Heart left ventricle (tissue), 13 donors: ENCODE results near the gene ASRGL1.

Source experiments
- CTCF ChIP-seq, 12 donors: fragments of 200-600 bp; sonication (generic) in 4 of 12; IDR thresholded peaks; one replicate each; pipeline versions ENCODE4 v1.5.0 to v1.8.0; 2018 to 2022; ENCODE audit warnings: antibody characterized with exemption in 12 of 12, mild to moderate bottlenecking in 5 of 12
- POLR2A ChIP-seq, 2 donors: fragments of 450-650 bp; IDR thresholded peaks; one replicate each; pipeline ENCODE4 v1.6.1; 2017; ENCODE audit warnings: antibody characterized with exemption in 2 of 2, mild to moderate bottlenecking in 2 of 2, moderate library complexity in 2 of 2
- donor health status: ischemic (EF 13 %, LVEDD 7.1; RV severe dilation, severe dysfunction).
- donor health status: DM: no; HTN: yes; CAD: no.
- donor health status: DM: no; HTN: no; CAD: no.
- donor health status: ischemic (EF 25% LVEDD 6.9; RV normal size, moderate dysfunction).
- donor health status: ischemic (EF 25% LVEDD 5.7; RV mildly dilated, moderate dysfunction).
- donor health status: ischemic (EF 35%, LVEDD 5.7; RV mildly dilated, moderate dysfunction).
- donor health status: nonischemic (EF 11% LVEDD 7.7; RV severe dilation, severe dysfunction).
- donor health status: DM: yes; HTN: yes; CAD: no.
- donor health status: PGD.
- donor health status: ischemic (EF 29% LVEDD 5.4; RV normal size, mild dysfunction).
- donor health status: nonischemic (EF 23%, LVEDD 6.1; RV moderate dilation, normal function).

- no peak for TF ChIP-seq CTCF (IDR thresholded peaks at IDR 0.05)
- TF ChIP-seq POLR2A (IDR thresholded peaks at IDR 0.05) = no peak
Measured at GRCh38 chr11:62410972-62411371, 73.7 kb downstream of the ASRGL1 start.
